GM12878 (cell line): ENCODE results near the gene ZNF644. TPM values are rescaled to one million over a fixed set of nuclear protein-coding genes. Genes with fewer than 3 reads are reported as not detected.

Source experiments
- ATAC-seq: fragments of 200-7000 bp; cut with Tn5 transposase; 3 replicates; pipeline ENCODE4 v1.9.1; 2020; ENCODE audit warnings: mild to moderate bottlenecking, moderate library complexity
- BruUV-seq: library from RNA; stranded (reverse); fragments of 400-500 nt; replicated peaks from 2 replicates; lab custom pipeline; 2021; lab: Mats Ljungman, UMichigan
- CTCF ChIA-PET: fragments of 300-600 bp; sonication (Branson Sonifier 250); formaldehyde crosslinking; extraction: SDS; loops from one replicate; lab custom pipeline; 2021; ENCODE audit warnings: inconsistent platforms; lab: Yijun Ruan, JAX
- POLR2A ChIA-PET: fragments of 350-600 bp; formaldehyde crosslinking; extraction: SDS; loops from one replicate; lab custom pipeline; 2021; ENCODE audit warnings: inconsistent platforms; lab: Charles Lee
- RAD21 ChIA-PET: fragments of 300-600 bp; sonication (Branson Sonifier 250); formaldehyde crosslinking; loops from one replicate; lab custom pipeline; 2023; ENCODE audit warnings: antibody characterized with exemption; ENCODE audit not compliant: unreplicated experiment; lab: Charles Lee
- SMC1A ChIA-PET: fragments of 300-600 bp; sonication (Branson Sonifier 250); formaldehyde crosslinking; loops from one replicate; lab custom pipeline; 2023; ENCODE audit not compliant: unreplicated experiment, uncharacterized antibody; lab: Charles Lee
- DNase-seq: peaks from one replicate; pipeline ENCODE4 v3.0.0-alpha.2; 2011; ENCODE audit warnings: low read depth, low spot score
- FAIRE-seq: peaks from 3 replicates; lab custom pipeline; 2011; peaks lifted over from hg19 to GRCh38; lab: Jason Lieb, UNC
- H2AFZ ChIP-seq: 2 replicates; pipeline ENCODE4 v1.6.0; 2011; ENCODE audit warnings: low read depth, low read length, control low read depth; ENCODE audit not compliant: control insufficient read depth
- H3K27ac ChIP-seq: 2 replicates; pipeline ENCODE4 v1.5.1; 2011; ENCODE audit warnings: control low read depth; ENCODE audit not compliant: control insufficient read depth, insufficient read depth
- H3K27me3 ChIP-seq, 2 experiments: replicated peaks in 1 of 2; 2 replicates each; pipeline versions ENCODE4 v1.6.0 to v1.6.1; 2011; ENCODE audit warnings: low read length in 1 of 2; ENCODE audit not compliant: control insufficient read depth in 2 of 2, insufficient read depth in 2 of 2
- H3K36me3 ChIP-seq, 2 experiments: 2 replicates each; pipeline ENCODE4 v1.5.1; 2011; ENCODE audit warnings: low read length in 1 of 2; ENCODE audit not compliant: control insufficient read depth in 2 of 2, insufficient read depth in 2 of 2
- H3K4me1 ChIP-seq: 2 replicates; pipeline ENCODE4 v1.6.1; 2011; ENCODE audit warnings: mild to moderate bottlenecking, low read length, moderate library complexity, mixed read lengths; ENCODE audit not compliant: control insufficient read depth, insufficient read depth
- H3K4me2 ChIP-seq: 2 replicates; pipeline ENCODE4 v1.6.0; 2011; ENCODE audit warnings: control low read depth; ENCODE audit not compliant: control insufficient read depth, insufficient read depth
- H3K4me3 ChIP-seq: fragments of 200-600 bp; sonication (generic); 2 replicates; pipeline ENCODE4 v1.5.1; 2016
- H3K79me2 ChIP-seq: 2 replicates; pipeline ENCODE4 v1.6.0; 2011; ENCODE audit warnings: low read length; ENCODE audit not compliant: control insufficient read depth, insufficient read depth
- H3K9ac ChIP-seq: 2 replicates; pipeline ENCODE4 v1.8.0; 2011; ENCODE audit warnings: low read length, control low read depth, mixed read lengths; ENCODE audit not compliant: control insufficient read depth, insufficient read depth
- H3K9me3 ChIP-seq: replicated peaks from 3 replicates; pipeline ENCODE4 v1.5.1; 2011; ENCODE audit warnings: mild to moderate bottlenecking, low read length; ENCODE audit not compliant: control insufficient read depth, insufficient read depth
- H4K20me1 ChIP-seq: 2 replicates; pipeline ENCODE4 v1.6.0; 2011; ENCODE audit not compliant: control insufficient read depth, insufficient read depth
- BCL3 ChIP-seq: IDR thresholded peaks from 2 replicates; pipeline ENCODE4 v1.6.1; 2011; ENCODE audit warnings: borderline replicate concordance, low read depth, mild to moderate bottlenecking, moderate library complexity, low read length; ENCODE audit not compliant: insufficient read depth, poor library complexity, severe bottlenecking
- CHD2 ChIP-seq: IDR thresholded peaks from 2 replicates; pipeline ENCODE4 v1.6.1; 2011; ENCODE audit warnings: low read depth, low read length, improper control_type of control experiment, borderline replicate concordance
- CREB1 ChIP-seq: IDR thresholded peaks from 2 replicates; pipeline ENCODE4 v1.6.1; 2012; ENCODE audit warnings: low read depth, mild to moderate bottlenecking, inconsistent platforms
- HCFC1 ChIP-seq: fragments of 150-350 bp; IDR thresholded peaks from 2 replicates; pipeline ENCODE4 v1.6.1; 2014; ENCODE audit warnings: low read length
- NFXL1 ChIP-seq: fragments of 450-650 bp; IDR thresholded peaks from 2 replicates; pipeline ENCODE4 v1.6.1; 2017; ENCODE audit warnings: antibody characterized with exemption, mild to moderate bottlenecking, borderline replicate concordance
- NFYA ChIP-seq: IDR thresholded peaks from 2 replicates; pipeline ENCODE4 v1.6.1; 2011; ENCODE audit warnings: low read depth, mild to moderate bottlenecking, low read length, improper control_type of control experiment, borderline replicate concordance
- SMAD1 ChIP-seq: fragments of 450-650 bp; IDR thresholded peaks from 2 replicates; pipeline ENCODE4 v1.6.1; 2018; ENCODE audit warnings: mild to moderate bottlenecking, low read depth; ENCODE audit not compliant: partially characterized antibody
- SPI1 ChIP-seq: IDR thresholded peaks from 2 replicates; pipeline ENCODE4 v1.6.1; 2011; ENCODE audit warnings: low read depth, mild to moderate bottlenecking, low read length, moderate library complexity, borderline replicate concordance; ENCODE audit not compliant: insufficient read depth
- ZNF24 ChIP-seq: fragments of 450-650 bp; IDR thresholded peaks from 2 replicates; pipeline ENCODE4 v1.6.1; 2017; ENCODE audit warnings: antibody characterized with exemption, mild to moderate bottlenecking
- ZNF274 ChIP-seq: IDR thresholded peaks from one replicate; pipeline ENCODE4 v1.8.0; 2011; ENCODE audit not compliant: insufficient read length, insufficient read depth
- ZSCAN29 ChIP-seq: fragments of 450-650 bp; IDR thresholded peaks from 2 replicates; pipeline ENCODE4 v1.6.1; 2017; ENCODE audit warnings: mild to moderate bottlenecking, moderate library complexity
- WGBS: methylation state at CpG from one replicate; pipeline ENCODE4 v1.1.6; 2016; ENCODE audit warnings: low lambda C conversion rate; ENCODE audit not compliant: insufficient replicate concordance, insufficient coverage; ENCODE audit errors: missing lambda C conversion rate; 5-methylcytosine and 5-hydroxymethylcytosine counted together
- in situ Hi-C: fragments of 300-500 bp; cut with MboI; formaldehyde crosslinking; loops from 9 replicates; pipeline ENCODE4 v1.14.3; 2018; ENCODE audit warnings: mixed read lengths
- intact Hi-C: fragments of 100-400 bp; cut with micrococcal nuclease; formaldehyde crosslinking; loops from one replicate; pipeline ENCODE4 v1.14.2; 2022; ENCODE audit not compliant: unreplicated experiment
- polyA plus RNA-seq, 11 experiments: library from polyadenylated mRNA; depleted of rRNA in 4 of 11; unstranded in 6 of 11; stranded (reverse) in 5 of 11; fragments of >200 nt; fragmentation: Nextera tagmentation in 4 of 11; fragmentation: Illumina TruSeq in 1 of 11; extraction: Ambion mirVana in 4 of 11; extraction: Trizol in 1 of 11; gene quantifications; 1 replicate in 1 of 11; 2 replicates in 10 of 11; pipeline versions ENCODE4 v1.2.1 to v1.2.3, GENCODE V29; 2011 to 2016; ENCODE audit warnings: inconsistent platforms in 2 of 11, missing spikeins in 2 of 11, low read depth in 1 of 11
- total RNA-seq, 4 experiments: library from RNA; depleted of rRNA in 3 of 4; stranded (reverse); fragments of >200 nt in 3 of 4; fragmentation: Illumina TruSeq in 1 of 4; extraction: Trizol in 1 of 4; gene quantifications; 2 replicates each; pipeline versions ENCODE4 v1.2.1 to v1.2.3, GENCODE V29; 2013 to 2021
- TF ChIP-seq, protein P1 (sequence below): fragments of 450-650 bp; formaldehyde crosslinking; IDR thresholded peaks from 2 replicates; pipeline ENCODE4 v1.4.0; 2020; ENCODE audit warnings: mild to moderate bottlenecking, moderate library complexity
- TF ChIP-seq, protein P2 (sequence below): fragments of 450-650 bp; IDR thresholded peaks from 2 replicates; pipeline ENCODE4 v1.6.1; 2017; ENCODE audit warnings: borderline replicate concordance
- TF ChIP-seq, protein P3 (sequence below): IDR thresholded peaks from 2 replicates; pipeline ENCODE4 v1.6.1; 2011; ENCODE audit warnings: borderline replicate concordance, low read depth, mild to moderate bottlenecking, moderate library complexity, mixed read lengths, low read length; ENCODE audit not compliant: insufficient read depth; ENCODE audit errors: extremely low read length
- TF ChIP-seq, protein P4 (sequence below): fragments of 450-650 bp; IDR thresholded peaks from 2 replicates; pipeline ENCODE4 v1.6.1; 2016; ENCODE audit warnings: mild to moderate bottlenecking

The ZNF644 gene
- total and polyA plus RNA-seq, 10 of the 15 experiments (the other 5 are each of a cell fraction or from before 2014, with no cell fraction given) = 17.7 to 55.3 (median 29.5) TPM

DNA sequence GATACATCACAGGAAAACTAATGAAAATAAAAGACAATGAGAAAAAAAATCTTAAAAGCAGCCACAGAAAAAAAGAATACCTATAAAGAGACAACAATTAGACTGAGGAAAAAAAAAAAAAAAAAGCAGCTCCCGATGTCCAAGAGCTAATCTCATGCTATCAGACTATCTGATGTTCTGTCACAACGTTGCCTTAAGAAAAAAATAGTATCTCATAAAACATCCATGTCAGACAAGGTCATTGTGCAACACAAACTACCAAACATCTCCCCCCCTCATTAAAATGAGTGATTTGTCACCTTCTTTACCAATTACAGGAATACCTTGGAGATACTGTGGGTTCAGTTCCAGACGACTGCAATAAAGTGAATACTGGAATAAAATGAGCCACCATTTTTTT lies 68.9 kb downstream of the ZNF644 start:
- Histone ChIP-seq H3K4me2 (no peak overlapping the region), H3K79me2 (peaks cover 30% of the 10 kb centered on the region), H3K27me3 (no peaks in the 10 kb centered on the region), H4K20me1 (no peaks in the 10 kb centered on the region), H3K4me3 (no peak overlapping the region), H3K36me3 (no peaks in the 10 kb centered on the region), H2AFZ (no peak overlapping the region), H3K27ac (no peak overlapping the region), H3K9me3 (peaks cover 17% of the 10 kb centered on the region; the same call in 2 of the 3 replicates), H3K9ac (no peak overlapping the region), H3K4me1 (no peaks in the 10 kb centered on the region)
- WGBS = 66% methylated on average over 3 of the region's 3 CpGs
- ChIA-PET CTCF (interaction anchor here (0.6 to 1.6 kb wide), 5 partner anchors 11 to 226 kb away, joined by 3 to 6 read pairs (median 4); no protein-coding TSS in a partner anchor), SMC1A (interaction anchor here (0.6 to 1.8 kb wide), 4 partner anchors 8 to 213 kb away, joined by 3 to 6 read pairs (median 4); no protein-coding TSS in a partner anchor), RAD21 (interaction anchor here (0.7 kb wide), 1 partner anchor 374 kb away, joined by 3 read pairs; no protein-coding TSS in a partner anchor), POLR2A (interaction anchor here (0.5 to 1.0 kb wide), 3 partner anchors 13 to 22 kb away, joined by 3 to 9 read pairs (median 3); no protein-coding TSS in a partner anchor)
- no peak for DNase-seq
- FAIRE-seq = no peak
- ATAC-seq = no peak
- BruUV-seq = no TSS peak
- TF ChIP-seq, protein P1, sequence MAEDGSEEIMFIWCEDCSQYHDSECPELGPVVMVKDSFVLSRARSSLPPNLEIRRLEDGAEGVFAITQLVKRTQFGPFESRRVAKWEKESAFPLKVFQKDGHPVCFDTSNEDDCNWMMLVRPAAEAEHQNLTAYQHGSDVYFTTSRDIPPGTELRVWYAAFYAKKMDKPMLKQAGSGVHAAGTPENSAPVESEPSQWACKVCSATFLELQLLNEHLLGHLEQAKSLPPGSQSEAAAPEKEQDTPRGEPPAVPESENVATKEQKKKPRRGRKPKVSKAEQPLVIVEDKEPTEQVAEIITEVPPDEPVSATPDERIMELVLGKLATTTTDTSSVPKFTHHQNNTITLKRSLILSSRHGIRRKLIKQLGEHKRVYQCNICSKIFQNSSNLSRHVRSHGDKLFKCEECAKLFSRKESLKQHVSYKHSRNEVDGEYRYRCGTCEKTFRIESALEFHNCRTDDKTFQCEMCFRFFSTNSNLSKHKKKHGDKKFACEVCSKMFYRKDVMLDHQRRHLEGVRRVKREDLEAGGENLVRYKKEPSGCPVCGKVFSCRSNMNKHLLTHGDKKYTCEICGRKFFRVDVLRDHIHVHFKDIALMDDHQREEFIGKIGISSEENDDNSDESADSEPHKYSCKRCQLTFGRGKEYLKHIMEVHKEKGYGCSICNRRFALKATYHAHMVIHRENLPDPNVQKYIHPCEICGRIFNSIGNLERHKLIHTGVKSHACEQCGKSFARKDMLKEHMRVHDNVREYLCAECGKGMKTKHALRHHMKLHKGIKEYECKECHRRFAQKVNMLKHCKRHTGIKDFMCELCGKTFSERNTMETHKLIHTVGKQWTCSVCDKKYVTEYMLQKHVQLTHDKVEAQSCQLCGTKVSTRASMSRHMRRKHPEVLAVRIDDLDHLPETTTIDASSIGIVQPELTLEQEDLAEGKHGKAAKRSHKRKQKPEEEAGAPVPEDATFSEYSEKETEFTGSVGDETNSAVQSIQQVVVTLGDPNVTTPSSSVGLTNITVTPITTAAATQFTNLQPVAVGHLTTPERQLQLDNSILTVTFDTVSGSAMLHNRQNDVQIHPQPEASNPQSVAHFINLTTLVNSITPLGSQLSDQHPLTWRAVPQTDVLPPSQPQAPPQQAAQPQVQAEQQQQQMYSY = no peak
- TF ChIP-seq, protein P2, sequence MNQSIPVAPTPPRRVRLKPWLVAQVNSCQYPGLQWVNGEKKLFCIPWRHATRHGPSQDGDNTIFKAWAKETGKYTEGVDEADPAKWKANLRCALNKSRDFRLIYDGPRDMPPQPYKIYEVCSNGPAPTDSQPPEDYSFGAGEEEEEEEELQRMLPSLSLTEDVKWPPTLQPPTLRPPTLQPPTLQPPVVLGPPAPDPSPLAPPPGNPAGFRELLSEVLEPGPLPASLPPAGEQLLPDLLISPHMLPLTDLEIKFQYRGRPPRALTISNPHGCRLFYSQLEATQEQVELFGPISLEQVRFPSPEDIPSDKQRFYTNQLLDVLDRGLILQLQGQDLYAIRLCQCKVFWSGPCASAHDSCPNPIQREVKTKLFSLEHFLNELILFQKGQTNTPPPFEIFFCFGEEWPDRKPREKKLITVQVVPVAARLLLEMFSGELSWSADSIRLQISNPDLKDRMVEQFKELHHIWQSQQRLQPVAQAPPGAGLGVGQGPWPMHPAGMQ = no peak
- TF ChIP-seq SMAD1 (no peak), BCL3 (no peak), CHD2 (no peak), NFXL1 (no peak), ZNF24 (no peak), NFYA (no peak), HCFC1 (no peak), ZSCAN29 (no peak), SPI1 (no peak), ZNF274 (no peak), CREB1 (no peak)
- TF ChIP-seq, protein P3, sequence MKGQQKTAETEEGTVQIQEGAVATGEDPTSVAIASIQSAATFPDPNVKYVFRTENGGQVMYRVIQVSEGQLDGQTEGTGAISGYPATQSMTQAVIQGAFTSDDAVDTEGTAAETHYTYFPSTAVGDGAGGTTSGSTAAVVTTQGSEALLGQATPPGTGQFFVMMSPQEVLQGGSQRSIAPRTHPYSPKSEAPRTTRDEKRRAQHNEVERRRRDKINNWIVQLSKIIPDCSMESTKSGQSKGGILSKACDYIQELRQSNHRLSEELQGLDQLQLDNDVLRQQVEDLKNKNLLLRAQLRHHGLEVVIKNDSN = no peak
- TF ChIP-seq, protein P4, sequence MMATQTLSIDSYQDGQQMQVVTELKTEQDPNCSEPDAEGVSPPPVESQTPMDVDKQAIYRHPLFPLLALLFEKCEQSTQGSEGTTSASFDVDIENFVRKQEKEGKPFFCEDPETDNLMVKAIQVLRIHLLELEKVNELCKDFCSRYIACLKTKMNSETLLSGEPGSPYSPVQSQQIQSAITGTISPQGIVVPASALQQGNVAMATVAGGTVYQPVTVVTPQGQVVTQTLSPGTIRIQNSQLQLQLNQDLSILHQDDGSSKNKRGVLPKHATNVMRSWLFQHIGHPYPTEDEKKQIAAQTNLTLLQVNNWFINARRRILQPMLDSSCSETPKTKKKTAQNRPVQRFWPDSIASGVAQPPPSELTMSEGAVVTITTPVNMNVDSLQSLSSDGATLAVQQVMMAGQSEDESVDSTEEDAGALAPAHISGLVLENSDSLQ = no peak
- intact Hi-C loops = no loop called here
- in situ Hi-C loops = no loop called here
